HG03432 (cell line): ENCODE measurements around the gene TNPO3.
A peak's percentile ranks its signal among the peaks of the same experiment; 100 is the strongest.
"Not testable (repeated sequence)": the region's sequence is repeated elsewhere in the genome, so short reads cannot be mapped to it uniquely, and the experiment has no call there.

ENCODE experiments used
- ATAC-seq: cut with Tn5 transposase; IDR thresholded peaks from one replicate; pipeline ENCODE4 v1.9.1; 2021; ENCODE audit warnings: mild to moderate bottlenecking, moderate library complexity; ENCODE audit not compliant: unreplicated experiment

TNPO3 gene

GRCh38 chr7:128924707-128925588, 130.0 kb downstream of the TNPO3 start:
- ATAC-seq: no peak

- no peak for ATAC-seq
Observed at GRCh38 chr7:128923411-128923800, 131.5 kb downstream of the TNPO3 start.

- no peak for ATAC-seq
Observed at GRCh38 chr7:128922496-128923410, 132.2 kb downstream of the TNPO3 start.

- no peak for ATAC-seq
Observed at GRCh38 chr7:128921866-128922440, 133.0 kb downstream of the TNPO3 start.

GRCh38 chr7:128920913-128921582, 133.9 kb downstream of the TNPO3 start:
- no peak for ATAC-seq

GRCh38 chr7:128919881-128920799, 134.8 kb downstream of the TNPO3 start:
- ATAC-seq: no peak

- no peak for ATAC-seq
Observed at GRCh38 chr7:128919241-128919640, 135.7 kb downstream of the TNPO3 start.

- no peak for ATAC-seq
Observed at GRCh38 chr7:128918016-128918665, 136.8 kb downstream of the TNPO3 start.

GRCh38 chr7:128917122-128917521, 137.8 kb downstream of the TNPO3 start:
- no peak for ATAC-seq

GRCh38 chr7:128916643-128916915, 138.3 kb downstream of the TNPO3 start:
- ATAC-seq: no peak

- no peak for ATAC-seq
Observed at GRCh38 chr7:128915841-128916642, 138.9 kb downstream of the TNPO3 start.

- ATAC-seq: peak; percentile 14
Observed at GRCh38 chr7:128915271-128915819, 139.6 kb downstream of the TNPO3 start.

- ATAC-seq: peak; percentile 57
Observed at GRCh38 chr7:128914566-128915151, 140.3 kb downstream of the TNPO3 start.

GRCh38 chr7:128913870-128914565, 140.9 kb downstream of the TNPO3 start:
- no peak for ATAC-seq

- not testable (repeated sequence) for ATAC-seq
Observed at GRCh38 chr7:128912709-128913495, 142.0 kb downstream of the TNPO3 start.

GRCh38 chr7:128912281-128912680, 142.6 kb downstream of the TNPO3 start:
- ATAC-seq: no peak
